ENCODE results near the gene PDGFRB. TPM values are rescaled to one million over a fixed set of nuclear protein-coding genes. Genes with fewer than 3 reads are reported as not detected.

Gene PDGFRB
- total RNA-seq, 1 experiment from 2014 or later = 1.8 TPM

DNA sequence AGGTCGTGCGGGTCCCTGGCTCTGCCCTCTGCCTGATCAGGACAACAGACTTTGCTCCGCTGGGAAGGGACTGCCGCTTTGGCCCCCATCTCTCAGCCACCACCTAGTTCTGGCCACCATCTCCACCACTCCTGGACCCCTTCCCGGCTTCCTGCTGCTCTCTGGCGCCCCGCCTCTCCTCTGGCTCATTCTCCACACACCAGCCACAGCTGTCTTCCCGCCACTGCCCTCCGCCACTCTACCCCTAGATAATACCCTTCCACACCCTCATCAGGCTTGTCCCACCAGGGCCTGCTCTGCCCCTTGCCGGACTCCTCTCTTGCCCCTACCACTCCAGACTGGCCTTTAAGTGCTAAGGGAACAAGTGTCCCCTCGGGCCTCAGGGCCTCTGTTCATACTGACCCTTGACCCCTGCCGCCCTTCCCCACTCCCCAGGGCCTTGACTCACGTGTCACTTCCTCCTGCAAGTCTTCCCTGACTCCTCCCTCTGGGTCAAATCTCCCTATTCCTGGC lies 8.0 kb upstream of the PDGFRB start:
- ChIA-PET POLR2A (no interaction called here), CTCF (no interaction called here)
- Histone ChIP-seq H3K27me3 (ENCODE audit: control insufficient read depth, insufficient read depth, low read length) (no peaks in the 10 kb centered on the region), H3K36me3 (ENCODE audit: control insufficient read depth, insufficient read depth, low read length) (no peaks in the 10 kb centered on the region), H3K4me1 (ENCODE audit: control insufficient read depth, insufficient read depth, low read length) (no peaks in the 10 kb centered on the region), H3K27ac (ENCODE audit: low read length) (no peak overlapping the region), H3K4me3 (ENCODE audit: low read depth in 2 of 2, low read length in 2 of 2) (no peak overlapping the region), H3K9me3 (ENCODE audit: control insufficient read depth, insufficient read depth, low read depth, low read length) (no peaks in the 10 kb centered on the region)
- intact Hi-C loops (cut with micrococcal nuclease; ENCODE audit: unreplicated experiment) = no loop called here
- TF ChIP-seq TCF7L2 (IDR thresholded peaks at IDR 0.05; ENCODE audit: low read depth, low read length) = no peak
- no peak for TF ChIP-seq SIN3A (IDR thresholded peaks at IDR 0.05; ENCODE audit: borderline replicate concordance, insufficient read depth, low read depth, low read length)
- TF ChIP-seq, protein P1, sequence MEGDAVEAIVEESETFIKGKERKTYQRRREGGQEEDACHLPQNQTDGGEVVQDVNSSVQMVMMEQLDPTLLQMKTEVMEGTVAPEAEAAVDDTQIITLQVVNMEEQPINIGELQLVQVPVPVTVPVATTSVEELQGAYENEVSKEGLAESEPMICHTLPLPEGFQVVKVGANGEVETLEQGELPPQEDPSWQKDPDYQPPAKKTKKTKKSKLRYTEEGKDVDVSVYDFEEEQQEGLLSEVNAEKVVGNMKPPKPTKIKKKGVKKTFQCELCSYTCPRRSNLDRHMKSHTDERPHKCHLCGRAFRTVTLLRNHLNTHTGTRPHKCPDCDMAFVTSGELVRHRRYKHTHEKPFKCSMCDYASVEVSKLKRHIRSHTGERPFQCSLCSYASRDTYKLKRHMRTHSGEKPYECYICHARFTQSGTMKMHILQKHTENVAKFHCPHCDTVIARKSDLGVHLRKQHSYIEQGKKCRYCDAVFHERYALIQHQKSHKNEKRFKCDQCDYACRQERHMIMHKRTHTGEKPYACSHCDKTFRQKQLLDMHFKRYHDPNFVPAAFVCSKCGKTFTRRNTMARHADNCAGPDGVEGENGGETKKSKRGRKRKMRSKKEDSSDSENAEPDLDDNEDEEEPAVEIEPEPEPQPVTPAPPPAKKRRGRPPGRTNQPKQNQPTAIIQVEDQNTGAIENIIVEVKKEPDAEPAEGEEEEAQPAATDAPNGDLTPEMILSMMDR (IDR thresholded peaks at IDR 0.05) = no peak
- TF ChIP-seq, protein P2, sequence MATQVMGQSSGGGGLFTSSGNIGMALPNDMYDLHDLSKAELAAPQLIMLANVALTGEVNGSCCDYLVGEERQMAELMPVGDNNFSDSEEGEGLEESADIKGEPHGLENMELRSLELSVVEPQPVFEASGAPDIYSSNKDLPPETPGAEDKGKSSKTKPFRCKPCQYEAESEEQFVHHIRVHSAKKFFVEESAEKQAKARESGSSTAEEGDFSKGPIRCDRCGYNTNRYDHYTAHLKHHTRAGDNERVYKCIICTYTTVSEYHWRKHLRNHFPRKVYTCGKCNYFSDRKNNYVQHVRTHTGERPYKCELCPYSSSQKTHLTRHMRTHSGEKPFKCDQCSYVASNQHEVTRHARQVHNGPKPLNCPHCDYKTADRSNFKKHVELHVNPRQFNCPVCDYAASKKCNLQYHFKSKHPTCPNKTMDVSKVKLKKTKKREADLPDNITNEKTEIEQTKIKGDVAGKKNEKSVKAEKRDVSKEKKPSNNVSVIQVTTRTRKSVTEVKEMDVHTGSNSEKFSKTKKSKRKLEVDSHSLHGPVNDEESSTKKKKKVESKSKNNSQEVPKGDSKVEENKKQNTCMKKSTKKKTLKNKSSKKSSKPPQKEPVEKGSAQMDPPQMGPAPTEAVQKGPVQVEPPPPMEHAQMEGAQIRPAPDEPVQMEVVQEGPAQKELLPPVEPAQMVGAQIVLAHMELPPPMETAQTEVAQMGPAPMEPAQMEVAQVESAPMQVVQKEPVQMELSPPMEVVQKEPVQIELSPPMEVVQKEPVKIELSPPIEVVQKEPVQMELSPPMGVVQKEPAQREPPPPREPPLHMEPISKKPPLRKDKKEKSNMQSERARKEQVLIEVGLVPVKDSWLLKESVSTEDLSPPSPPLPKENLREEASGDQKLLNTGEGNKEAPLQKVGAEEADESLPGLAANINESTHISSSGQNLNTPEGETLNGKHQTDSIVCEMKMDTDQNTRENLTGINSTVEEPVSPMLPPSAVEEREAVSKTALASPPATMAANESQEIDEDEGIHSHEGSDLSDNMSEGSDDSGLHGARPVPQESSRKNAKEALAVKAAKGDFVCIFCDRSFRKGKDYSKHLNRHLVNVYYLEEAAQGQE (IDR thresholded peaks at IDR 0.05; ENCODE audit: insufficient read depth in 1 of 2, low read depth in 2 of 2, low read length in 1 of 2) = no peak
- BruUV-seq (replicated peaks) = no TSS peak
- ATAC-seq = no peak
- in situ Hi-C loops (cut with HindIII; ENCODE audit: low pct_unique_long_range_greater_than_20kb, low sequenced_read_pairs) = no loop called here
- no peak for DNase-seq (ENCODE audit: low read depth, low spot score)

DNA sequence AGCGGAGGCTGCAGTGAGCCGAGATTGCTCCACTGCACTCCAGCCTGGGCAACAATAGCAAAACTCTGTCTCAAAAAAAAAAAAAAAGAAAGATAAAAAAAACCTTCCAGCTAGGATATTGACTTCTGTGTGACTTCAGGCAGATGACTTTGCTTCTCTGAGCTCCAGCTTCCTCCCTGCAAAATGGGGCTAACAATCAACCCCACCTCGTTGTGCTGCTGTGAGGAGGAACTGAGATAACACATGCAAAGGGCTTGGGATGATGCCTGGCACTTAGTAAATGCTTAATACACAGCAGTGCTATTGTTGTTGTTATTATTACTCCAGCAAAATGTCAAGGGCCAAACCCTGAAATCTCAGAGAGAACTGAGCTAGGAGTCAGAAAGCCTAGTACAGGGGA lies 7.4 kb upstream of the PDGFRB start:
- no peak for ATAC-seq
- POLR2A ChIA-PET = interaction anchor here (0.6 kb wide), 1 partner anchor 9 kb away, joined by 3 read pairs; no protein-coding TSS in a partner anchor

More for the DNA sequence above, 7.4 kb upstream of the PDGFRB start:
- Histone ChIP-seq H3K4me3 (ENCODE audit: low read depth in 2 of 2, low read length in 2 of 2) (no peak overlapping the region), H3K4me1 (ENCODE audit: control insufficient read depth, insufficient read depth, low read length) (no peaks in the 10 kb centered on the region), H3K27ac (ENCODE audit: low read length) (no peak overlapping the region), H3K27me3 (ENCODE audit: control insufficient read depth, insufficient read depth, low read length) (no peaks in the 10 kb centered on the region), H3K36me3 (ENCODE audit: control insufficient read depth, insufficient read depth, low read length) (no peaks in the 10 kb centered on the region), H3K9me3 (ENCODE audit: control insufficient read depth, insufficient read depth, low read depth, low read length) (no peaks in the 10 kb centered on the region)
- TF ChIP-seq SIN3A (IDR thresholded peaks at IDR 0.05; ENCODE audit: borderline replicate concordance, insufficient read depth, low read depth, low read length) (no peak), POLR2AphosphoS5 (IDR thresholded peaks at IDR 0.05; ENCODE audit: low read depth, low read length) (no peak), TCF7L2 (IDR thresholded peaks at IDR 0.05; ENCODE audit: low read depth, low read length) (no peak)
- TF ChIP-seq, protein P1 (IDR thresholded peaks at IDR 0.05) = no peak
- TF ChIP-seq, protein P2 (IDR thresholded peaks at IDR 0.05; ENCODE audit: insufficient read depth in 1 of 2, low read depth in 2 of 2, low read length in 1 of 2) = no peak
- CTCF ChIA-PET = no interaction called here
- no TSS peak for BruUV-seq (replicated peaks)
- DNase-seq (ENCODE audit: low read depth, low spot score) = no peak
- in situ Hi-C loops (cut with HindIII; ENCODE audit: low pct_unique_long_range_greater_than_20kb, low sequenced_read_pairs) = no loop called here
- intact Hi-C loops (cut with micrococcal nuclease; ENCODE audit: unreplicated experiment) = no loop called here
